Measurements from ENCODE around the gene FXYD2.

FXYD2 gene

GRCh38 chr11:117828611-117829368 is 4.2 kb upstream of the FXYD2 start:
- no peak for TF ChIP-seq JUND (IDR thresholded peaks at IDR 0.05; ENCODE audit: low read depth)
- no peak for DNase-seq (ENCODE audit: low read depth in 1 of 2, low spot score in 1 of 2)
- in situ Hi-C loops (cut with HindIII; ENCODE audit: low pct_unique_long_range_greater_than_20kb, low sequenced_read_pairs): no loop called here

GRCh38 chr11:117827521-117828511 is 3.3 kb upstream of the FXYD2 start:
- no peak for DNase-seq (ENCODE audit: low read depth in 1 of 2, low spot score in 1 of 2)
- TF ChIP-seq JUND (IDR thresholded peaks at IDR 0.05; ENCODE audit: low read depth): no peak
- in situ Hi-C loops (cut with HindIII; ENCODE audit: low pct_unique_long_range_greater_than_20kb, low sequenced_read_pairs): no loop called here

- TF ChIP-seq JUND (IDR thresholded peaks at IDR 0.05; ENCODE audit: low read depth): no peak
- in situ Hi-C loops (cut with HindIII; ENCODE audit: low pct_unique_long_range_greater_than_20kb, low sequenced_read_pairs): no loop called here
- no peak for DNase-seq (ENCODE audit: low read depth in 1 of 2, low spot score in 1 of 2)
These were observed 2.3 kb upstream of the FXYD2 start for GRCh38 chr11:117826832-117827231.

DNA sequence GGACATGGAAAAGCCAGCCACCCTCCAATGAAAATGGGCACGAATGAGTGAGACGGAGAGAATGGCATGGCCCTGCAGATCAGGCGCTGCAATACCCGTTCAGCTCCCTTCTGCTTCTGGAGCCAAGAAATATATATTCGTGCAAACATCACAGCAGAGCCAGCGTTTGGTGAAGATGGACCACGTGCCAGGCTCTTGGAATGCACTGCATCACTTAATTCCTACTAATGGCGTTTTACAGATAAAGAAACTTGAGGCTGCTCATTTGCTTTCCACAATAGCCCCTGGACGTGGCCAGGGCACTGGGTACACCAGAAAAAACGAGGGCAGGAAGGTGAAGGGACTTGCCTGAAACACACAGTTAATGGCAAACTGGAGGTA is 1.6 kb upstream of the FXYD2 start:
- DNase-seq (ENCODE audit: low read depth in 1 of 2, low spot score in 1 of 2): no peak
- in situ Hi-C loops (cut with HindIII; ENCODE audit: low pct_unique_long_range_greater_than_20kb, low sequenced_read_pairs): no loop called here
- TF ChIP-seq JUND (IDR thresholded peaks at IDR 0.05; ENCODE audit: low read depth): no peak

GRCh38 chr11:117825538-117826189 is 1.1 kb upstream of the FXYD2 start:
- DNase-seq (ENCODE audit: low read depth in 1 of 2, low spot score in 1 of 2): no peak
- in situ Hi-C loops (cut with HindIII; ENCODE audit: low pct_unique_long_range_greater_than_20kb, low sequenced_read_pairs): no loop called here
- TF ChIP-seq JUND (IDR thresholded peaks at IDR 0.05; ENCODE audit: low read depth): no peak

DNA sequence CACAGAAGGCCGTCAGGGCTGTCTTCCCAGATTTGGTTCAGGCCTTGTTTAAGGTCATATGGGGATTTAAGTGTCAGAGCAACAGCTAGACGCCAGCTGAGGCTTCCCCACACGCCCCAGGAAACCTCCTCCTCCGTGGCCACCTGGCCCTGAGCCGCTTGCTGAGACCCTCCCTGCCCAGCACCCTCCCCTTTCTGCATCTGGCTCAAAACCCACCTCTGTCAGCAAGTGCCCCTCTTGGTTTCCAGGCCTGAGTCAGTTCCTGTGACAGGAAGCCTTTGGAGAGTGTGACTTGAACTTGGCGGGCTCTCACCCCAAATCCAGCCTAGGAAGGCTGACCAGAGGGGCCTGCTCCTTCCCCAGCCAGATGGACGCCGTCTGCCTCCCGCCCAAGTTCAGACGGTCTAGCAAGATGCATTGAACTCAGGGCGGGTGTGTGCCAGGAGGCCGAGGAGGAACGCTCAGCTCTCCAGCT is 561 bp downstream of the FXYD2 start:
- DNase-seq (ENCODE audit: low read depth in 1 of 2, low spot score in 1 of 2): no peak
- in situ Hi-C loops (cut with HindIII; ENCODE audit: low pct_unique_long_range_greater_than_20kb, low sequenced_read_pairs): loop anchor here (25.0 kb wide), 1 partner anchor 387 kb away; no protein-coding TSS in a partner anchor
- no peak for TF ChIP-seq JUND (IDR thresholded peaks at IDR 0.05; ENCODE audit: low read depth)

- DNase-seq (ENCODE audit: low read depth in 1 of 2, low spot score in 1 of 2): no peak
- no peak for TF ChIP-seq JUND (IDR thresholded peaks at IDR 0.05; ENCODE audit: low read depth)
- in situ Hi-C loops (cut with HindIII; ENCODE audit: low pct_unique_long_range_greater_than_20kb, low sequenced_read_pairs): loop anchor here (25.0 kb wide), 1 partner anchor 386 kb away; no protein-coding TSS in a partner anchor
These were observed 1.1 kb downstream of the FXYD2 start for GRCh38 chr11:117823294-117823945.

GRCh38 chr11:117822074-117823033 is 2.2 kb downstream of the FXYD2 start:
- TF ChIP-seq JUND (IDR thresholded peaks at IDR 0.05; ENCODE audit: low read depth): no peak
- in situ Hi-C loops (cut with HindIII; ENCODE audit: low pct_unique_long_range_greater_than_20kb, low sequenced_read_pairs): loop anchor here (25.0 kb wide), 1 partner anchor 385 kb away; no protein-coding TSS in a partner anchor
- peak; percentile 51 to 65 for DNase-seq (ENCODE audit: low read depth in 1 of 2, low spot score in 1 of 2)

GRCh38 chr11:117821431-117821830 is 3.1 kb downstream of the FXYD2 start:
- no peak for DNase-seq (ENCODE audit: low read depth in 1 of 2, low spot score in 1 of 2)
- TF ChIP-seq JUND (IDR thresholded peaks at IDR 0.05; ENCODE audit: low read depth): no peak
- in situ Hi-C loops (cut with HindIII; ENCODE audit: low pct_unique_long_range_greater_than_20kb, low sequenced_read_pairs): loop anchor here (25.0 kb wide), 1 partner anchor 384 kb away; no protein-coding TSS in a partner anchor

- no peak for DNase-seq (ENCODE audit: low read depth in 1 of 2, low spot score in 1 of 2)
- no peak for TF ChIP-seq JUND (IDR thresholded peaks at IDR 0.05; ENCODE audit: low read depth)
- in situ Hi-C loops (cut with HindIII; ENCODE audit: low pct_unique_long_range_greater_than_20kb, low sequenced_read_pairs): loop anchor here (25.0 kb wide), 1 partner anchor 383 kb away; no protein-coding TSS in a partner anchor
These were observed 4.0 kb downstream of the FXYD2 start for GRCh38 chr11:117820516-117820915.

GRCh38 chr11:117820071-117820470 is 4.5 kb downstream of the FXYD2 start:
- no peak for TF ChIP-seq JUND (IDR thresholded peaks at IDR 0.05; ENCODE audit: low read depth)
- DNase-seq (ENCODE audit: low read depth in 1 of 2, low spot score in 1 of 2): no peak
- in situ Hi-C loops (cut with HindIII; ENCODE audit: low pct_unique_long_range_greater_than_20kb, low sequenced_read_pairs): loop anchor here (25.0 kb wide), 1 partner anchor 383 kb away; no protein-coding TSS in a partner anchor

Data from T47D (cell line).